Measurements from ENCODE around the gene SORCS3. TPM values are rescaled to one million over a fixed set of nuclear protein-coding genes. Genes with fewer than 3 reads are reported as not detected.

SORCS3 gene
- total and polyA plus RNA-seq, 4 donors, result 0.93 TPM; not detected in 3

DNA sequence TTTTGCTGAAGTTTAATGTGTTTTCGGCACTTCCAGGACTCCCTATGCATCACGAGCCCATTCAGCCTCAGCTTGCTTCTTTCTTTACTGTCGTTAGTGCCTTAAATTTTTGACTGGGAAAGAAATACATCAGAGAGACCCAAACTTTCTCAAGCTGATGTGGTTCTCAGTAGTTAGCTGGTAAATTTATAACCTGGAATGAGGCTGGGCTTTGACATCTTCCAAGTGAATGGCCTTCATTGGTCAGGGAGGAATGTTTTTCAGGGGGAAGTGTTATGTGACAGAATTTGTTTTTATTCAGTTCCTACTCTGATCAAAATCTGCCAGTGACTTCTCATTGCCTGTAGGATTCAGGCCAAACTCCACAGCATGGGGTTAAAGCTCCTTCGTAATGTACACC, 296.9 kb downstream of the SORCS3 start:
- H3K9ac ChIP-seq (ENCODE audit: low read depth in 1 of 2, low read length in 2 of 2), result no peak overlapping the region
- no peaks in the 10 kb centered on the region for H3K9me3 ChIP-seq (ENCODE audit: control insufficient read depth in 4 of 4, low read length in 3 of 4)
- TF ChIP-seq, protein P1, sequence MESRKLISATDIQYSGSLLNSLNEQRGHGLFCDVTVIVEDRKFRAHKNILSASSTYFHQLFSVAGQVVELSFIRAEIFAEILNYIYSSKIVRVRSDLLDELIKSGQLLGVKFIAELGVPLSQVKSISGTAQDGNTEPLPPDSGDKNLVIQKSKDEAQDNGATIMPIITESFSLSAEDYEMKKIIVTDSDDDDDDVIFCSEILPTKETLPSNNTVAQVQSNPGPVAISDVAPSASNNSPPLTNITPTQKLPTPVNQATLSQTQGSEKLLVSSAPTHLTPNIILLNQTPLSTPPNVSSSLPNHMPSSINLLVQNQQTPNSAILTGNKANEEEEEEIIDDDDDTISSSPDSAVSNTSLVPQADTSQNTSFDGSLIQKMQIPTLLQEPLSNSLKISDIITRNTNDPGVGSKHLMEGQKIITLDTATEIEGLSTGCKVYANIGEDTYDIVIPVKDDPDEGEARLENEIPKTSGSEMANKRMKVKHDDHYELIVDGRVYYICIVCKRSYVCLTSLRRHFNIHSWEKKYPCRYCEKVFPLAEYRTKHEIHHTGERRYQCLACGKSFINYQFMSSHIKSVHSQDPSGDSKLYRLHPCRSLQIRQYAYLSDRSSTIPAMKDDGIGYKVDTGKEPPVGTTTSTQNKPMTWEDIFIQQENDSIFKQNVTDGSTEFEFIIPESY (IDR thresholded peaks at IDR 0.05), result no peak
- TF ChIP-seq YY1 (IDR thresholded peaks at IDR 0.05), result no peak
- no peak for TF ChIP-seq REST (IDR thresholded peaks at IDR 0.05)
- no peak for TF ChIP-seq SP1 (IDR thresholded peaks at IDR 0.05)
- TF ChIP-seq, protein P2, sequence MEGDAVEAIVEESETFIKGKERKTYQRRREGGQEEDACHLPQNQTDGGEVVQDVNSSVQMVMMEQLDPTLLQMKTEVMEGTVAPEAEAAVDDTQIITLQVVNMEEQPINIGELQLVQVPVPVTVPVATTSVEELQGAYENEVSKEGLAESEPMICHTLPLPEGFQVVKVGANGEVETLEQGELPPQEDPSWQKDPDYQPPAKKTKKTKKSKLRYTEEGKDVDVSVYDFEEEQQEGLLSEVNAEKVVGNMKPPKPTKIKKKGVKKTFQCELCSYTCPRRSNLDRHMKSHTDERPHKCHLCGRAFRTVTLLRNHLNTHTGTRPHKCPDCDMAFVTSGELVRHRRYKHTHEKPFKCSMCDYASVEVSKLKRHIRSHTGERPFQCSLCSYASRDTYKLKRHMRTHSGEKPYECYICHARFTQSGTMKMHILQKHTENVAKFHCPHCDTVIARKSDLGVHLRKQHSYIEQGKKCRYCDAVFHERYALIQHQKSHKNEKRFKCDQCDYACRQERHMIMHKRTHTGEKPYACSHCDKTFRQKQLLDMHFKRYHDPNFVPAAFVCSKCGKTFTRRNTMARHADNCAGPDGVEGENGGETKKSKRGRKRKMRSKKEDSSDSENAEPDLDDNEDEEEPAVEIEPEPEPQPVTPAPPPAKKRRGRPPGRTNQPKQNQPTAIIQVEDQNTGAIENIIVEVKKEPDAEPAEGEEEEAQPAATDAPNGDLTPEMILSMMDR (IDR thresholded peaks at IDR 0.05; ENCODE audit: low read depth, low read length, missing input control), result no peak
- TF ChIP-seq FOXA2 (IDR thresholded peaks at IDR 0.05), result no peak
- TF ChIP-seq MAX (IDR thresholded peaks at IDR 0.05), result no peak
- TF ChIP-seq, protein P3, sequence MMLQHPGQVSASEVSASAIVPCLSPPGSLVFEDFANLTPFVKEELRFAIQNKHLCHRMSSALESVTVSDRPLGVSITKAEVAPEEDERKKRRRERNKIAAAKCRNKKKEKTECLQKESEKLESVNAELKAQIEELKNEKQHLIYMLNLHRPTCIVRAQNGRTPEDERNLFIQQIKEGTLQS (IDR thresholded peaks at IDR 0.05), result no peak
- no peak for TF ChIP-seq HNF4A (conservative IDR thresholded peaks at IDR 0.05)
- no peak for TF ChIP-seq FOXA1 (IDR thresholded peaks at IDR 0.05)
- TF ChIP-seq NR2F2 (IDR thresholded peaks at IDR 0.05), result no peak
- TF ChIP-seq EGR1 (IDR thresholded peaks at IDR 0.05; ENCODE audit: low read depth in 2 of 2), result no peak
- no peak for TF ChIP-seq JUND (IDR thresholded peaks at IDR 0.05)
- TF ChIP-seq TAF1 (conservative IDR thresholded peaks at IDR 0.05), result no peak
- 80% methylated on average over 4 of the region's 4 CpGs for WGBS
- no peaks in the 10 kb centered on the region for H3K36me3 ChIP-seq (ENCODE audit: control insufficient read depth in 4 of 4, insufficient read depth in 3 of 4, low read depth in 1 of 4, low read length in 3 of 4)
- DNase-seq (ENCODE audit: low spot score), result no peak
- no peak overlapping the region for H3K4me3 ChIP-seq (ENCODE audit: low read depth in 1 of 3, low read length in 3 of 3)
- no peaks in the 10 kb centered on the region for H3K4me1 ChIP-seq (ENCODE audit: control insufficient read depth in 4 of 4, insufficient read depth in 4 of 4, low read length in 3 of 4)
- no peaks in the 10 kb centered on the region for H3K27me3 ChIP-seq (ENCODE audit: control insufficient read depth in 4 of 4, insufficient read depth in 4 of 4, low read length in 3 of 4)
- H3K27ac ChIP-seq (ENCODE audit: low read depth in 1 of 2, low read length in 2 of 2), result no peak overlapping the region

GRCh38 chr10:104941662-104942061, 300.6 kb downstream of the SORCS3 start:
- no peak overlapping the region for H3K4me3 ChIP-seq (ENCODE audit: low read depth in 1 of 3, low read length in 3 of 3)
- H3K36me3 ChIP-seq (ENCODE audit: control insufficient read depth in 4 of 4, insufficient read depth in 3 of 4, low read depth in 1 of 4, low read length in 3 of 4), result no peaks in the 10 kb centered on the region
- peaks cover 0 to 5% (median 0%) of the 10 kb centered on the region in 4 donors for H3K27me3 ChIP-seq (ENCODE audit: control insufficient read depth in 4 of 4, insufficient read depth in 4 of 4, low read length in 3 of 4)
- no peak overlapping the region for H3K27ac ChIP-seq (ENCODE audit: low read depth in 1 of 2, low read length in 2 of 2)
- H3K9ac ChIP-seq (ENCODE audit: low read depth in 1 of 2, low read length in 2 of 2), result no peak overlapping the region
- no peak for DNase-seq (ENCODE audit: low spot score)
- H3K4me1 ChIP-seq (ENCODE audit: control insufficient read depth in 4 of 4, insufficient read depth in 4 of 4, low read length in 3 of 4), result no peaks in the 10 kb centered on the region
- no peak for TF ChIP-seq TAF1 (conservative IDR thresholded peaks at IDR 0.05)
- no peak for TF ChIP-seq SP1 (IDR thresholded peaks at IDR 0.05)
- TF ChIP-seq GABPA (IDR thresholded peaks at IDR 0.05 in 1 of 2, conservative IDR thresholded peaks at IDR 0.05 in 1 of 2), result no peak
- TF ChIP-seq RAD21 (IDR thresholded peaks at IDR 0.05), result no peak
- TF ChIP-seq FOXA2 (IDR thresholded peaks at IDR 0.05), result no peak
- H3K9me3 ChIP-seq (ENCODE audit: control insufficient read depth in 4 of 4, low read length in 3 of 4), result no peaks in the 10 kb centered on the region
